Uterus (tissue), 4 donors: ENCODE measurements around the gene ACAA2. TPM values are rescaled to one million over a fixed set of nuclear protein-coding genes. Genes with fewer than 3 reads are reported as not detected.

Experiments used
- DNase-seq, 2 donors: peaks; one replicate each; pipeline ENCODE4 v3.0.0-alpha.2; 2019 to 2020
- H3K27ac ChIP-seq, 2 donors: fragments of 200-600 bp; sonication (generic); 1 replicate in 1 of 2; 2 replicates in 1 of 2; pipeline ENCODE4 v1.5.1; 2016 to 2018
- H3K27me3 ChIP-seq, 2 donors: fragments of 200-600 bp; sonication (generic); one replicate each; pipeline ENCODE4 v1.5.1; 2018 to 2019; ENCODE audit warnings: control low read depth in 1 of 2
- H3K36me3 ChIP-seq, 2 donors: fragments of 200-600 bp; sonication (generic); one replicate each; pipeline ENCODE4 v1.5.1; 2019; ENCODE audit warnings: control low read depth in 1 of 2
- H3K4me1 ChIP-seq, 2 donors: fragments of 200-600 bp; sonication (generic); one replicate each; pipeline ENCODE4 v1.5.1; 2018 to 2019; ENCODE audit warnings: control low read depth in 1 of 2
- H3K4me3 ChIP-seq, 2 donors: fragments of 200-600 bp; sonication (generic); 1 replicate in 1 of 2; 2 replicates in 1 of 2; pipeline ENCODE4 v1.5.1; 2018 to 2019; ENCODE audit warnings: mild to moderate bottlenecking in 1 of 2
- H3K9me3 ChIP-seq, 2 donors: fragments of 200-600 bp; sonication (generic); one replicate each; pipeline ENCODE4 v1.5.1; 2019; ENCODE audit warnings: control low read depth in 1 of 2
- CTCF ChIP-seq, 4 experiments: fragments of 200-600 bp in 2 of 4; fragments of 450-650 bp in 2 of 4; sonication (generic) in 2 of 4; IDR thresholded peaks; one replicate each; pipeline ENCODE4 v1.5.1; 2016 to 2019; ENCODE audit warnings: antibody characterized with exemption in 4 of 4, mild to moderate bottlenecking in 2 of 4, moderate library complexity in 1 of 4
- POLR2A ChIP-seq, 2 donors: fragments of 450-650 bp; IDR thresholded peaks; one replicate each; pipeline ENCODE4 v1.6.1; 2016; ENCODE audit warnings: antibody characterized with exemption in 2 of 2, mild to moderate bottlenecking in 1 of 2, moderate library complexity in 1 of 2
- intact Hi-C: fragments of 100-400 bp; cut with DNase I; formaldehyde crosslinking; loops from one replicate; pipeline ENCODE4 v1.15.1; 2023; ENCODE audit warnings: low total_unique reads
- total RNA-seq, 4 donors: library from RNA; depleted of rRNA in 3 of 4; stranded (reverse); fragments of >200 nt in 3 of 4; gene quantifications; one replicate each; pipeline versions ENCODE4 v1.1.0 to v1.2.4, GENCODE V29; 2014 to 2023
- donor health status: DM: yes; HTN: yes; CAD: no.

The ACAA2 gene, protein sequence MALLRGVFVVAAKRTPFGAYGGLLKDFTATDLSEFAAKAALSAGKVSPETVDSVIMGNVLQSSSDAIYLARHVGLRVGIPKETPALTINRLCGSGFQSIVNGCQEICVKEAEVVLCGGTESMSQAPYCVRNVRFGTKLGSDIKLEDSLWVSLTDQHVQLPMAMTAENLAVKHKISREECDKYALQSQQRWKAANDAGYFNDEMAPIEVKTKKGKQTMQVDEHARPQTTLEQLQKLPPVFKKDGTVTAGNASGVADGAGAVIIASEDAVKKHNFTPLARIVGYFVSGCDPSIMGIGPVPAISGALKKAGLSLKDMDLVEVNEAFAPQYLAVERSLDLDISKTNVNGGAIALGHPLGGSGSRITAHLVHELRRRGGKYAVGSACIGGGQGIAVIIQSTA
- total RNA-seq: 10 to 100 TPM; 21.8 to 50.5 (median 41.7) TPM

DNA sequence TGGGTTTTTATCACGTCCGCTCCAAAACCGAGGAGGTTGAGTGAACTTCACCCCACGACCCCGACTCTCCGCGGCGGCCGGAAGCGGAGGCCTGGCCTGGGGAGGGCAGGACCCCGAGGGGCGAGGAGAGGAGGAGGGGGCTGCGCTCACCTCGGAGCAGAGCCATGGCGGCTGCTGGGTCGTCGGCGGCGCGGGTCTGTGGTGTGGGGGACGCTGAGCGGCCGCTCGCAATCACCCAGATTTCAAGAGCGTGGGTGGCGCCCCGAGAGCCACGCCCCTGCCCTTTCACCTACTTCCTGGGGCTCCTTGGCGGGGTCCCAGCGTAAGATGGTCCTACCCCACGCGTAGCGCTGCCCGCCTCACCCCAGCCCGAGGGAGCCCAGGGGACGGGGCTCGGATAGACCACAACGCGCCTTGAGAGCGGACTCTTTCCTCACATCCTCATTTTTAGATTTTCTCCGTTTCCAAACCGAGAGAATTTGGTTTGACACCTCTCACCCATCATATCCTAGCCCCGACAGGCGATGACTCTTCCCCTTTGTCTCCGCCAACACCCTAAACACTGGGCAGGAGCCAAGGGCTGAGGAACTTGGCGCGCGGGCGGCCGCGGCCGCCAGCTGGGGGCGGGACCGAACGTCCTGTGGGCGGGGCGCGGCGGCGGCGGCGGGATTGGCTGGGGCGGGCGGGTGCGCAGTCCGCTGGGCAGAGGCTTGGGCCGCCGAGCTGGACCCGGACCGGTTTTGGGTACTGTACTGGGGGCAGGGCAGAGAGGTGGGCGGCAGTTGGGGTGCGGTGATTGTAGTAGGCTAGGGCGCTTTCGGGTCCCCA, at the start of gene ACAA2:
Gene ACAA2 (minus strand): TSS at position 215 of the 828 bp plus-strand sequence. CDS start 49 bp downstream, at position 166.
- H3K9me3 ChIP-seq: no peaks in the 10 kb centered on the region
- no peaks in the 10 kb centered on the region for H3K4me1 ChIP-seq
- peak within 1 kb of the TSS; percentile 68 to 76 for H3K4me3 ChIP-seq
- TF ChIP-seq CTCF (IDR thresholded peaks at IDR 0.05) (peak in 1 of 4 experiments; percentile 3), POLR2A (IDR thresholded peaks at IDR 0.05) (peak; percentile 74 to 82)
- intact Hi-C loops: loop anchor here (10.0 kb wide), 1 partner anchor 329 kb away; the partner anchor contains the start of gene C18orf32
- H3K27ac ChIP-seq: peak within 1 kb of the TSS; percentile 83 to 95
- peak; percentile 85 to 92 for DNase-seq
- no peaks in the 10 kb centered on the region for H3K36me3 ChIP-seq
- no peaks in the 10 kb centered on the region for H3K27me3 ChIP-seq

DNA sequence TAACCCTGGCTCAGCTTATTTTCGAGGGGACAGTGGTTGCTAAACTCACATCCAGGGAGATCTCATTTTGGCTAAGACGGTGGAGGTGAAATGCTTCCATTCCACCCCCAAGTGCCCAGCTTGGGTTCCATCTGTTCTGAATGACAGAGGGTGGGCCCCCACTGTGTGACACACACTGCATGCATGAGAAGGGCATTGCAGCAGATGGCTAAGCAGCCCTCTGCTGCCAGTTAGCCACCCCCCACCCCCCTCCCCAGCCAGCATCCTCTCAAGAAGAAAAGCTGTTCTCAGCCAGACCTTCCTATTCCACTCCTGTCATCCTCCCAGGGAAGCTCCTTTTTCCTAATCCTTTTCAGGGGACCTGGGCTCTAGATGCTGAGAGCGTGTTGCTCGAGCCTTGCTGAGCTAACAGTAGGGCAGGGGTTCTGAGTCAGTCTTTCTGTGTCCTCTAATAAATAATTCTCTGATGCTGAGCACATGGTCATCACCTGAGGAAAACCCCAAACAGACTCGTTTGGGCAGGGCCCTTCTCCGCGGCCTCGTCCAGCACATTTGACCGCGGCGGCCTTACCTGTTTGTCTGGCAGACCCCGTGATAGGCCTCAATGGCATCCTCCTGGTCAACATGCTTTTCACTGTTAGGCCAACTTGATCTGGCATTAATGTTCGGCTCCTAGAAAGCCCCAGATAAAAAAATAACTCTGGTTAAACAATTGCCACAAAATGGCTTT, 49.5 kb upstream of the ACAA2 start:
- DNase-seq: no peak
- intact Hi-C loops: loop anchor here (10.0 kb wide), 1 partner anchor 348 kb away; no protein-coding TSS in a partner anchor
- H3K36me3 ChIP-seq: no peaks in the 10 kb centered on the region
- no peaks in the 10 kb centered on the region for H3K9me3 ChIP-seq
- TF ChIP-seq CTCF (IDR thresholded peaks at IDR 0.05) (no peak), POLR2A (IDR thresholded peaks at IDR 0.05) (no peak)
- H3K4me3 ChIP-seq: no peak overlapping the region
- no peak overlapping the region for H3K27ac ChIP-seq
- no peaks in the 10 kb centered on the region for H3K27me3 ChIP-seq
- H3K4me1 ChIP-seq: no peaks in the 10 kb centered on the region

DNA sequence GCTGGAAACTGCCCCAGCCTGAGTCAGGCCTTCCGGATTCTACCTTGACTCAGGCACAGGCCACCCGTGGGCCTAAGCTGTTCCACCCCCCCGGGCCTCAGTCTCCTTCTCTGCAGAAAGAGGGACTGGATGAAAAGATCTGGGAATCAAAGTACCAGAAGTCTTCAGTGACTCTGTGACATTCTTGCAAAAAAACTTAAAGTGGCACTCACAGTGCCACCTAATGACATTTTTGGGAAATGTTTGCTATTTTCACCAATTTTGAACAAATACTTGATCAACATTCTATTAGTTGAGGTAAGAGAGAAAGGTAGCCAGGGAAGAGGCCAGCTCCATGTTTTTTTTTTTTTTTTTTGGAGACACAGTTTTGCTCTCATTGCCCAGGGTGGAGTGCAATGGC, 48.3 kb upstream of the ACAA2 start:
- no peaks in the 10 kb centered on the region for H3K9me3 ChIP-seq
- H3K4me3 ChIP-seq: no peak overlapping the region
- H3K4me1 ChIP-seq: no peaks in the 10 kb centered on the region
- no peak overlapping the region for H3K27ac ChIP-seq
- no peaks in the 10 kb centered on the region for H3K36me3 ChIP-seq
- intact Hi-C loops: loop anchor here (10.0 kb wide), 1 partner anchor 347 kb away; no protein-coding TSS in a partner anchor
- TF ChIP-seq CTCF (IDR thresholded peaks at IDR 0.05): peak in 1 of 4 experiments; percentile 9
- no peak for TF ChIP-seq POLR2A (IDR thresholded peaks at IDR 0.05)
- DNase-seq: no peak
- H3K27me3 ChIP-seq: no peaks in the 10 kb centered on the region

GRCh38 chr18:49859725-49860124, 46.4 kb upstream of the ACAA2 start:
- no peaks in the 10 kb centered on the region for H3K9me3 ChIP-seq
- H3K36me3 ChIP-seq: no peaks in the 10 kb centered on the region
- H3K4me1 ChIP-seq: no peaks in the 10 kb centered on the region
- no peak overlapping the region for H3K27ac ChIP-seq
- intact Hi-C loops: loop anchor here (10.0 kb wide), 1 partner anchor 345 kb away; no protein-coding TSS in a partner anchor
- no peaks in the 10 kb centered on the region for H3K27me3 ChIP-seq
- DNase-seq: no peak
- no peak for TF ChIP-seq CTCF (IDR thresholded peaks at IDR 0.05)
- no peak for TF ChIP-seq POLR2A (IDR thresholded peaks at IDR 0.05)
- no peak overlapping the region for H3K4me3 ChIP-seq
